ENCODE data around the gene SEMA3B. TPM values are rescaled to one million over a fixed set of nuclear protein-coding genes. Genes with fewer than 3 reads are reported as not detected.
A peak's percentile ranks its signal among the peaks of the same experiment; 100 is the strongest.
"Not testable (repeated sequence)": the region's sequence is repeated elsewhere in the genome, so short reads cannot be mapped to it uniquely, and the experiment has no call there.

SEMA3B gene
- total RNA-seq (2014; rRNA removed; shearing (Covaris generic)), result 4.9 and 6.1 TPM in 2 replicates
- 23.1 and 33.5 TPM in 2 replicates for polyA plus RNA-seq (2014; cell fraction: nucleus; rRNA removed)

DNA sequence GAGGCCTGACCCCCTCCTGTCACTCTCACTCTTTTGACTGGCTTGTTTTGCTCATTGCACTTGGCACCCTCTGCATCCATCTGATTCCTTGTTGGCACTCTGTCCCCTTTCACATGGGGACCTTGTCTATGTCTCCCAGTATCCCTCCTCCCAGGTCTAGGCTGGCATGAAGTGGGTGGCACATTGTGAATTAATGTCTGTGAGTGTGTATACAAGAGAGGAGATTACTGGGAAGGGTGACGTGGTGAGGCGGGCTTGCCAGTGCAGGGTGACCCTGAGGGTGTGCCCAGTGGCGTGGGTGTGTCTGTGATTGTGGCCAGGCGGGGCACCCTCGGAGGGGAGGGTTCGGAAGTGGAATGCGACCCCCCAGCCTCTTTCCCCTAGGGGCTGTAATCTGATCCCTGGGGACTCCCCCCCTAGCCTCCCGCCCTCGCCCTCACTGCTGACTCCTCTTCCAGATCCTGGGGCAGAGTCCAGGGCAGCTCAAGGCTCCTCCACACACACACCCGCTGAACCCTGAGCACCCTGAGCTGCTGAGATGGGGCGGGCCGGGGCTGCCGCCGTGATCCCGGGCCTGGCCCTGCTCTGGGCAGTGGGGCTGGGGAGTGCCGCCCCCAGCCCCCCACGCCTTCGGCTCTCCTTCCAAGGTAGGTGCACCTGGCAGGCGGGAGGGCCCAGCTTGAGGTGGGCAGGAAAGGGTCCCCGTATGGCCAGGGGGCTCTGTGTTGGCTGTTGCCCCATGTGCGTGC, at the start of gene SEMA3B:
SEMA3B (plus strand) TSS at position 445 of the 749 bp plus-strand sequence; CDS start at position 539, 94 bp downstream.
- peak; percentile 41 for DNase-seq (ENCODE audit: extremely low read depth, low read depth)

DNA sequence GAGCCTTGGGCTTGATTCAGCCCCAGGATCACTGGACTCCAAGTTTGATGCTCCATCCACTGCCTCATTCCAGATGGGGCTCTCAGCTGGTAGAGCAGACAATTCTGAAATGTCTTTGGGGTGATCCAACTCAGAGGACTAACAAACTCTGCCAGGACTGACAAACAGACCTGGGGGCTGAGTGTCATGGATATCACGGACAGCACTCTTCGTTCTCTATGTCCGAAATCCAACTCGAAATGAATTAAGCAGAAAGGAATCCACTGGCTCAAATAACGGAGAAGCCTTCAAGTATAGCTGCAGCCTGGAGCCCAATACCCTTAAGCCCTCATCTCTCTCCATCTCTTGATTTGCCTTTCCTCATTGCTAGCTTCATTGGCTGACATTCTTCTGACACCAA, 49.7 kb upstream of the SEMA3B start:
- DNase-seq (ENCODE audit: extremely low read depth, low read depth), result no peak

DNA sequence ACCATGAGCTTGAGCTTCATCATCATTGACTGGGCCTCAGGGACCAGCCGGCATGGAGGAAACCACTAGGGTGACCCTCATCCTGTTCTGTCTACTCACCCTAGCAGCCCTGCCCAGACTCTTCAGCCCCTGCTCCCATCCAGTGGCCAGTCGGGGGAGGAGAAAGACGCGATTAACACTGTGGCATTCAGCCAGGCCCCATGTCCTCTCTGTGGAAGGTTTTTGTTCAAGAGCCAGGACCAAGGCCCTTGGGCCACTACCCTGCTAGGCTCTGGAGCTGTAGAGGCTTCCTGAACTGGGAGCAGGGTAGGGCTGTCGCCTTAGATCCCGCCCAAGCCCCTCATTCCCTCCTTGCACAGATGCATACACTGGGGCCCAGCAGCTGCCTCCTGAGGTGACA, 48.8 kb upstream of the SEMA3B start:
- DNase-seq (ENCODE audit: extremely low read depth, low read depth), result no peak

DNA sequence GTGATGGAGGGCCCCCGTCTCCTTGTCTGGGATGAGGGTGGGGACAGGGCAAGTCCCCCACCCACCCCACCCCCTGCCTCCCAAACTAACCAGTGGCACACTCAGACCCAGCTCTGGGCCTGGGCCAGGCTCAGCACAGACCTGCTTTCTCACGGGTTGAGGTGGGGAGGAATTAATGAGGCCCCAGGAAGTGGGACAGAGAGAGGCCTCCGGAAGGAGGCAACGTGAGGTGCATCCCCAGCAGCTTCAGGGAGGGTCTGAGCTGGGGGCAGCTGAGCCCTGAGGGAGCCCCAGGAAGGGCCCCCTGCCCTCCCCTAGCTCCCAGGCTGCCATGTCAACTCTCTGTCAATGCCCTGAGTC, 47.9 kb upstream of the SEMA3B start:
- DNase-seq (ENCODE audit: extremely low read depth, low read depth), result no peak

DNA sequence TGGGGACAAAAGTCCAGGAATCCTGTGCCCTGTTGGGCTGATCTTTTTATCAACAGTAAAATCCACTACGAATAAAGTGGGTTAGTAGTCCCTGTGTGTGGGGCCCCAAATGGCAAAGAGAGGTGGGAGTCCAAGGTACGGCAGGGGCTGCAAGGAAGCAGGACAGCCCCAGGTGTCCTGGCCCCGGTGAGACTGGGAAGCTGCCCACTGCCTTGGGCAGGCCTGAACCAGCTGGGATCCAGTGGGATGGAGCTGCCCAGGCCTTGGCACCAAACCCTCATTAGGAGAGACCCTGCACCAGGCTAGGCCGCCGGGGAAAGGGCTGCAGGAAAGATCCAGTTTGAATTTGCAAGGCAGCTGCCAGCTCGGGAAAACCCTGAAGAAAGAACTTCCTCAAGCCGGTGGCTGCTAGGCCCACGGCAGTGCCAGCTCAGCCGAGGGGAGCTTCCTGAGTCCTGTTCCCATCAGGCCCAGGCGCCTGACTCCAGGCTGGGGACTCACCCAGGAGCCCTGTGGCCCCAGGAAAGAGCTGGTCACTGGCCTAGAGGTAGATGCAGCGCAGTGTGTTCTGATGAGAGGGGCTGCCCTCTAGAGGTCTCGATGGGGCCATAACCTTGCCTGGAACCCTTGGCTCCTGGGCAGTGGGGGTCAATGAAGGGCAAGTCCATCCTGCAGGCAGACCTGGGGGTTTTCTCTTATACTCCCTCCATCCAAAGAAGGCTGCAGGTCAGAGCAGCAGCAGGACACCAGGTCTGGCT, 47.4 kb upstream of the SEMA3B start:
- no peak for DNase-seq (ENCODE audit: extremely low read depth, low read depth)

DNA sequence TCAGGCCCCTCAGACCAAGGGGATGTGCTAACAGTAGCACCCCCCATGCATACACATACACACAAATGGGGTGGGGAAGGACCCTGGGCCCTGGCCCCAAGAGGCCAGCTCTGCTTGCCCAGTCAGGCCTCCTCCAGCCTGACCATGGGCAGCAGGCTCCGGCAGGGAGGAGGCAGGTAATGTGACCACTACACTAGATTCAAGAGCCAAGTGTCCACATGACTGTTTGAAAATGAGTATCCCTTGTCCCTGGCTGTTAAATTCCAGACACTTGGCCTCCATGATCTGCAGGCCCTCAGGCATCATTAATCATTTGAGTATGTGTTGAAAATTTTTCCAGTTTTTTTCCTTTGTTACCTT, 46.8 kb upstream of the SEMA3B start:
- DNase-seq (ENCODE audit: extremely low read depth, low read depth), result no peak

DNA sequence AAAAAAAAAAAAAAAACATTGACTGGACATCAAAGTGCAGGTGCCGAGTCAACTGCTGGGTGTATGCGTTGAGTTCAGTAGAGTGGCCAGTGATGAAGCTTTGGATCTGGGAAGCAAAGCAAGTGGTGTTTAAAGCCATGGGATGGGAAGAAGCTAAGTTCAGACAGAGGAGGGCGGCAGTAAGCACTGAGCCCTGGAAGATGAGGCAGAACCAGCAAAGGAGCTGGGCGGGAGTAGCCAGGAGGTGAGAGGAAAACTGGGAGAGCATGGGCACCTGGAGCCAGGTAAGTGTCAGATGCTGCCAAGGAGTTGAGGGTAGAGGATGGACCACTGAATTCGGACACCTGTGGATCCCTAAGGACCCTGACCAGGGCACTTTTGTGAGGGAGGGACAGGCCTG, 44.3 kb upstream of the SEMA3B start:
- no peak for DNase-seq (ENCODE audit: extremely low read depth, low read depth)

DNA sequence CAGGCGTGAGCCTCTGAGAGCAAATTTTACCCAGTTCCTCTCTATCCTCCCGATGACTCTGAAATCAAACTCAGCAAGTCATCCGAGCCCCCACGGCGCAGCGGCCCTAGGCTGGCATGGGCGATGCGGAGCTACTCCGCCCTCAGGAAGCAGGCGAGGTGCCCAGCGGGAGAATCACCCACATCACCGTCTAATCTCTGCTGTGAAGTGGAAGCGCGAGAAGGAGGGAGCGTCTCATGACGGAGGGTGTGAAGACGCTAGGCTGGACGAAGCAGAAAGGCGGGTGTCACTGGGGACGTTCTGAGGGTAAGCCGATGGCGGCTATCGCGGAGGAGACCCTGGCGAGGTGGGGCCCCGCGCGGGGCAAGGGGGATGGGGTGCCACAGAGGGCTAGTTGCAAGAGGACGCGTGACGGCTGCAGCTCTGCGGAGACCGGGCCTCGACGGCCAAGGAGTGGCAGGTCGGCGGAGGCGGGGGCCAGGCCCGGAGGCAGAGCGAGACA, 42.0 kb upstream of the SEMA3B start:
- no peak for DNase-seq (ENCODE audit: extremely low read depth, low read depth)

DNA sequence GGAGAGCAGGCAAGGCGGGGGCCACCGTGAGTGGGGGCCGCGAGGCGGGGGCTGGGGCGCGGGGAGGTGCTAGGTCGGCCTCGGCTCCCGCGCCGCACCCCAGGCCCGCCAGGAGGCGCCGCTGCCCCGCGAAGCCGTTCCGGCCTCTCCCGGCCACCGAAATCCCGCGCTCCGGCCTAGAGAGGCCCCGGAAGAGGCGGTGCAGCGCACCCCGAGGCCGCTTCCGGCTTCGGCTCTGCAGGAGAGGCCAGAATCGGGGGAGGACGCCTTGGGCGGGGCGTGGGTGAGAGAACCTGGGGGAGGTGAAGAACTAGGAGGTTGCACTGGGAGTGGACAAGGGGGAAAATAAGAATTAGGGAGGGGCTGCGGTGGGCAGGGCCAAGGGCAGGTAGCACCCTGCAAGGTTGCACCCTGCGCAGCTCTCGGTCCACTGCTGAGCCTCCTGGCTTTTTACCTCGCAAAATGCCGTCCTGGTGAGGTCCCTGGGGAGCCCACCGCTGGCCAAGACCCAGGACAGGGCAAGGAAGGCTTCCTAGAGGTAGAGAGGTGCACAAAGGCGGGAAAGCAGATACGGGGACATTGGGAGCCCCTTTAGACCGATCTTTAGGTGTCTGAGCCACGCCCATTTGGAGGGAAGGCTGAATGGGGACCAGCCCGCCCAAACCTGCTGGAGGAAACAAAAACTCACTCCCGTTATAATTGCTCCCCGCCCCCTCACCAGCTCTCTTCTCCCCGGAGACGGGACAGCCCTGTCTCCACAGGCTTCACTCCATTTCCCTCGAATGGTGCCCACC, 41.4 kb upstream of the SEMA3B start:
- DNase-seq (ENCODE audit: extremely low read depth, low read depth), result peak; percentile 78

DNA sequence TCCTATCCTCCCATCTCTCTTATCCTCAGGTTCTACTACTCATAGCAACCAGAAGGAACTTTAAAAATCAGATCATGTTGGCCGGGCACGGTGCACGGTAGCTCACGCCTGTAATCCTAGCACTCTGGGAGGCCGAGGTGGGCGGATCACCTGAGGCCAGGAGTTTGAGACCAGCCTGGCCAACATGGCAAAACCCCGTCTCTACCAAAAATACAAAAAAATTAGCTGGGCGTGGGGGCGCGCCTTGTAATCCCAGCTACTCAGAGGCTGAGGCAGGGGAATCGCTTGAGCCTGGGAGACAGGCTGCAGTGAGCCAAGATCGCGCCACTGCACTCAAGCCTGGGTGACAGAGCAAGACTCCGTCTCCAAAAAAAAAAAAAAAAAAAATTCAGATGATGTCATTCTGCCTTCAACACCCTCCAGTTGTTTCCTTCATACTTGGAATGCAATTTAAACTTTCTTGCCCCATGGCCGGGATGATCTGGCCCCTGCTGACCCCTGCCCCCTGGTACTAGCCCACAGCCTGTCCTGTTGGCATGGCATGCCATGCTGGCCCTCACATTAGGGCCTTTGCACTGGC, 40.7 kb upstream of the SEMA3B start:
- not testable (repeated sequence) for DNase-seq (ENCODE audit: extremely low read depth, low read depth)

DNA sequence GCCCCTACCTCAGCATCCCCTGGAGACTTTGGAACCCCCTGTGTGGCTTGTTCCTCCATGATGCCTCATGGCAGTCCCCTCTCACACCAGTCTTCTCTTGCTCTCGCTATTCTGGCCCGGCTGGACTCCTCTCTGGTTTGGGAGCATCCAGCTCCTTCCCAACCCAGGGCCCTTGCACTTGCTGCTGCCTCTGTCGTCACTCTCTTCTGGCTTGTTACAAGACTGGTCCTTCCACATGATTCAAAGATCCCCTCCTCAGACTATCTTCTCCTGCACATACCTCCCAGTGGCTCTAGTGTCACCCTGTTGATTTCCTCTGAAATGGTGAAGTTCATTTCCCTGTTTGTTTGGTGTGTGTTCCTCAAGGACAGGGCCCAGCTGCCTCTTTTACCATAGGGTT, 39.5 kb upstream of the SEMA3B start:
- no peak for DNase-seq (ENCODE audit: extremely low read depth, low read depth)

DNA sequence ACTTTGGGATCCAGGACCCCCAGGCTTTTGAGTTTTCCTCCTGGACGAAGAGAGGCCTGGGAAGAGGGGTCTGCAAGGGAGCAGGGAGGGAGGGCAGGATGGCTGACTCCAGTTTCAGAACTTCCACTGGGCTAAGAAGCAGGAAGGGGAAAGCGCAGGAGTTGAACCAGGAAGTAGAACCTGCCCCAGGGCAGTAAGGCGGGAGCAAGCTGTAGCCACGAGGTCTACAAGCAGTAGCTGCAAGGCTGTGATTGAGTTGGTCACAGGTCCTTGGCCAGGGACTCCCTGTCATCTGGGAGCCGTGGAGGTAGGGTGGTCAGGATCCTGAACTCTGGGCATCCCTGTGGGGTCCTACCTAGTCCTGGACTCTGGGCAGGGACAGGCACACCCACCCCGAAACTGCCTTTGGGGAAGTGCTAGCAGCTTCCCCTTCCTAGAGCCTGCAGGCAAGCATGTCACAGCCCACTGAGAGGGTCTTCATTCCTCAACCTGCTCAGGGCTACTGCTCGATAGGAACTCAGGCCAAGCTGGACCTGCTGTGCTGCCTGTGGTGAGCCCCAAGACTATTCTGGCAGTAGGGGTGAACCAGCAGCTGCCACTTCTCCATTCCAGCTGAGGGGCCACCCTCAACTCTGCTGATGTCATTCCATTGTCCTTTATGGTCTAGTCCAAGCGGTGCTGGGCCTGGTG, 38.7 kb upstream of the SEMA3B start:
- DNase-seq (ENCODE audit: extremely low read depth, low read depth), result no peak

DNA sequence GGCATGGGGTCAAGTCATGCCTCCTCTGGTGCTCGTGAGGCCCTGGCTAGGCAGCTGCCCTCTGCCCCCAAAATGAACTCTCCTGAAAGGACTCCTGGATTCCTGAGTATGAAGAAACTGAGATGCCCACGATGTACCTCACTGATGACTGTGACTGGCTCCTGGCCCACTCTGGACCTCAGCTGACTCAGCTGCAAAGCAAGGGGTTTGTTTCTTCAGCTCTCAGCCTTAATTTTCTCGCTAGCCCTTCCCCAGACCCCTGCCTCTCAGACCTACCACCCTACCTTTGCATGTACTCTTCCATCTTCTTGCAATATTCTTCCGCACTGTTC, 38.2 kb upstream of the SEMA3B start:
- no peak for DNase-seq (ENCODE audit: extremely low read depth, low read depth)

DNA sequence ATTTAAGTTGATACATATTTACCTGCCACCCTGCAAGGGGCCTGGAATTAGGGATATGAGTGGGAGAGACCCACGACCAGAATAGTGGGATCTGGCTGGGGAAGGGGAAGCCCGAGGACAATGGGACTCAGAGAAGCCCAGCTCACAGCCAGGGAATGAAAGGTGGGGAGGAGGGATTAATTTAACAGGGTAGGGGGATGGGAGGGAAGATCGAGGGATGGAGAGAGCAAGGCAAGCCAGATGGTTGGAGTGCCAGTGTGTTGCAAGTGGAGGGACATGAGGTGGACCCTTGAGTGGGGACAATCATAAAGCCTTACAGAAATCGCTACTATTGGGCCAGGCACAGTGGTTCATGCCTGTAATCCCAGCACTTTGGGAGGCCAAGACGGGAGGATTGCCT, 37.4 kb upstream of the SEMA3B start:
- DNase-seq (ENCODE audit: extremely low read depth, low read depth), result no peak

DNA sequence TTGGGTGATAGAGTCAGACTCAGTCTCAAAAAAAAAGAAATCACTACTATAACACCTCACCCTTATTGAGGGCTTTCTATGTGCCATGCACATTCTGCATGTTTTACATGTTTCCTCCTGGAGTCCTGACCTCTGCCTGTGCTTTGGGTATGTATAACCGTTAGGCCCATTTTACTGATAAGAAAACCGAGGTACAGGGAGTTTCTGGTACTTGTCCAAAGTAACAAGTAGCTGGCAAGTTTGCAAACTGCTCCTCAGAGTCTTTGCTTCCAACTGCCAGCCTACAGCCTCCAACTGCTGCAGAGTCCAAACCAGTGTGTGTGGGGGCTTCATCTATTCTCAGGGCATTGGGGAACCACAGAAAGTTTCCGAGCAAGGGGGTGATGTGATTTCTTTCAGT, 36.6 kb upstream of the SEMA3B start:
- DNase-seq (ENCODE audit: extremely low read depth, low read depth), result no peak

DNA sequence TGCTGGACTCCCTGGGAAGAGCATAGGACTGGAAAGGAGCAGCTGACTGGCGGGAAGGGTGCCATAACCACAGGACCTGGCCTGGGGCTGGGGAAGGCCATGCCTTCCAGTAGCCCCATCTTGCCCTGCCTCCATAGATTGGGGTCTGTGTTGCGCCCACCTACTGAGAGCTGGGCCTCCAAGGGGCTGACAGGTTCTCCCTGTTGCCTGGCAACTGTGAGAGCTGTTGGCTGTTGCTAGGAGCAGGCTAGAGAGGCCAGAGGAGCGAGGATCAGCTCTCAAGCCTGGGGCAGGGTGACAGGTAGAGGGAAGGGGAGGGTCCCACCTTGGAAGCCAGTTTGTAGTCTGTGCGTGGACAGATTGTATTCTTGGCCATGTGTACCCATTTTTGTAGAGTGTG, 35.8 kb upstream of the SEMA3B start:
- no peak for DNase-seq (ENCODE audit: extremely low read depth, low read depth)

DNA sequence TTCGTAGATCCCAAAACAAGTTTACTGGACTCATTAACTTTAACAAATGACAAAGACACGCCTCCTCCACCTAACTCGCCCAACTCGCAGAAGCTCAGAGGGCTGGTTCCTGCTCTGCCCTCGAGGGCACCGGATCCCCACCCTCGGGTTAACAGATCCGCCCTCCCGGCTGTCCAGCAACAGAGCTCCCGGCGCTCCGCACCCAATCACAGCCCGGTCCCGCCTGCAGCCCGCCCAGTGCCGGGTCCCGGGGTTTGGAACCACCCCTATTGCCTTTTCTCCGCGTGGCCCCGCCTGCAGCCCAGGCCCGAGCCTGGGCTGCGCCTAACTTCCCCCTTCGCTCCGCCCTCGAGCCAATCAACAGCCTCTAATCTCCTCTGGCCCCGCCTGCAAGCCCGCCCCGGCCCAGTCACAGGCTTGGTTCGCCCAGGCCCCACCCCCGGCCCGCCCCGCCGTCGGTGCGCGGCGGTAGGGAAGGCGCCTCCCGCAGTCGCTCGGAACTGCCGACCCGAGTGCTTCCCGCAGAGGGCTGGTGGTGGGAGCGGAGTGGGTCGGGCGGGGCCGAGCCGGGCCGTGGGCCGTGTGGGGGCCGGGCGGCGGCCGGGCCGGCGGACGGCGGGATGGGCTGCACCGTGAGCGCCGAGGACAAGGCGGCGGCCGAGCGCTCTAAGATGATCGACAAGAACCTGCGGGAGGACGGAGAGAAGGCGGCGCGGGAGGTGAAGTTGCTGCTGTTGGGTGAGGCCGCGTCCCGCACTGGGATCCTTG, 33.0 kb upstream of the SEMA3B start, which contains the start of gene GNAI2:
GNAI2 (plus strand) TSS at position 489 of the 768 bp plus-strand sequence; CDS start at position 621, 132 bp downstream.
- DNase-seq (ENCODE audit: extremely low read depth, low read depth), result peak; percentile 95

DNA sequence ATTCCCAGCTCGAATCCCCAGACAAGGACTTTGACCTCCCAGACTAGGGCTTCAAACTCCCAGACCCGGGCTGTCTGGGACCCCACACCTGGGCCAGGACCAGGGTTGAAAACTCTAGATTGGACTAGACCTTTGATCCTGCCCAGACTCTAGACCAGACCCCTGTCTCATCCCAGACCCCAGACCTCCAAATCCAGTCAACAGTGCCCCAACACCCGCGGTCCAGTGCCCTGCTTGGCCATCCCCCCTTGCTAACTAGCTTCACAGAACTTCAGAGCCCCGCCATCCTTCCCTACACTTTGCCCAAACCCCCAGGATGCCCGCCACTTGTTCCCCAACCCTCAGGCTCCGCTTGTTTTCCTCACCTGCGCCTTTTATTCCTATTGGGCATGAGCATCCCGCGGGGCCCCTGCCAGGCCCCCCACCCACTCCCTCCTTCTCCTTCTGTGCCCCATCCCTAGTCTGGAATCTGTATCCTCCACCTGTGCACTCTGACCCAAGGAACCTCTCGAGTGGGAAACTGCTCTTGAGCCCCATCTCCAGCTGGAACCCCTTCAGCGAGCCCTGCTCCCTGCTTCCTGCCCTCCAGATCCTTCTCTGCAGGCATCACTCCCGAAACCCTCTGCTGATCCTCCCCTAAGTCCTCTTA, 32.3 kb upstream of the SEMA3B start:
- no peak for DNase-seq (ENCODE audit: extremely low read depth, low read depth)

DNA sequence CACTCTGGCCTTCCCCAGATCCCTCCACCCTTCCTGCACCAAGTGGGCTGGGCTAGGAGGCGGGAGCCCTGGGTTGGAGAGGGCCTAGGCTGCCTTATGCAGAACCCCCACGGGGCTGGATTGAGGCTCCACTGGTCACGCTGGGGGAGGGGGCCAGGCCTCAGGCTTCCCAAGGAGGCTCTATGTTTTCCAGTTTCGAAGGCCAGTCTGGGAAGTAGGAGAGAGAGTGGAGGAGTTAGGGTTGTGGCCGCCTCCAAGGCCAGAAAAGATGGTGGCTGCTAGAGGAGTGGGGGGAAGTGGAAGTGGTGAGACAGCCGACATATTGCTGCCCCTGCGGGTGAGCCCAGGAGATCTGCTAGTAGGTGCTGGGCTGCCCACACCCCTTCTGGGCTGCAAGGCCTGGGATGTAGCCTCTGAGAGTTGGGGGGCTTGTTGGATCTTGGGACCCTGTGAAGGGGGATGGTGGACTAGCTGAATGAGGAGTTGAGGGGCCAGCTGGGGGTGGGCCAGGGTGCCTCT, 31.8 kb upstream of the SEMA3B start:
- no peak for DNase-seq (ENCODE audit: extremely low read depth, low read depth)

All from NCI-H460 (cell line).